SU-DHL-6 (cell line): ENCODE results near the gene TCEA3.

ENCODE experiments used
- H2AFZ ChIP-seq: fragments of 200-600 bp; sonication (generic); 2 replicates; pipeline ENCODE4 v1.6.1; 2014; ENCODE audit warnings: low read depth, mild to moderate bottlenecking, moderate library complexity, mixed read lengths, antibody characterized with exemption, low read length; ENCODE audit not compliant: severe bottlenecking
- H3F3A ChIP-seq: fragments of 200-600 bp; shearing (Covaris generic); 2 replicates; pipeline ENCODE4 v1.6.0; 2016; ENCODE audit warnings: antibody characterized with exemption, mild to moderate bottlenecking; ENCODE audit not compliant: insufficient read depth
- H3K27ac ChIP-seq: fragments of 200-600 bp; sonication (generic); 2 replicates; pipeline ENCODE4 v1.5.1; 2016; ENCODE audit warnings: low read depth, mild to moderate bottlenecking, low read length, moderate library complexity, mixed read lengths
- H3K27me3 ChIP-seq: fragments of 200-600 bp; sonication (generic), shearing (Covaris generic); 2 replicates; pipeline ENCODE4 v1.6.0; 2014; ENCODE audit warnings: mild to moderate bottlenecking, low read length
- H3K36me3 ChIP-seq: fragments of 200-600 bp; sonication (generic); 2 replicates; pipeline ENCODE4 v1.6.1; 2014; ENCODE audit warnings: mild to moderate bottlenecking, low read length, mixed read lengths
- H3K4me2 ChIP-seq: fragments of 300-600, 200-600 bp; shearing (Covaris generic), sonication (generic); 2 replicates; pipeline ENCODE4 v1.6.0; 2014; ENCODE audit warnings: low read length, low read depth, mild to moderate bottlenecking; ENCODE audit not compliant: poor library complexity, severe bottlenecking
- H3K4me3 ChIP-seq: fragments of 200-600 bp; sonication (generic); 2 replicates; pipeline ENCODE4 v1.5.1; 2014; ENCODE audit warnings: antibody characterized with exemption, low read length, mild to moderate bottlenecking, mixed read lengths; ENCODE audit not compliant: insufficient read depth, poor library complexity, severe bottlenecking
- H3K79me2 ChIP-seq: fragments of 200-600 bp; sonication (generic); 2 replicates; pipeline ENCODE4 v1.6.1; 2014; ENCODE audit warnings: mild to moderate bottlenecking, low read length, moderate library complexity; ENCODE audit not compliant: insufficient read depth
- H3K9ac ChIP-seq: fragments of 200-600 bp; sonication (generic); 2 replicates; pipeline ENCODE4 v1.7.0; 2014; ENCODE audit warnings: mild to moderate bottlenecking, low read length
- H3K9me2 ChIP-seq: fragments of 200-600 bp; sonication (generic); replicated peaks from 2 replicates; pipeline ENCODE4 v1.6.1; 2014; ENCODE audit warnings: low read length; ENCODE audit not compliant: insufficient read depth
- H3K9me3 ChIP-seq: fragments of 200-600 bp; sonication (generic); 2 replicates; pipeline ENCODE4 v1.6.1; 2014; ENCODE audit warnings: low read length, mixed read lengths; ENCODE audit not compliant: insufficient read depth
- H4K20me1 ChIP-seq: fragments of 200-600 bp; sonication (generic); 2 replicates; pipeline ENCODE4 v1.6.1; 2014; ENCODE audit warnings: low read depth, mild to moderate bottlenecking, antibody characterized with exemption, low read length, moderate library complexity, mixed read lengths
- CTCF ChIP-seq: fragments of 200-600 bp; sonication (generic); IDR thresholded peaks from one replicate; pipeline ENCODE4 v1.5.1; 2017; ENCODE audit warnings: antibody characterized with exemption, mild to moderate bottlenecking, low read length, moderate library complexity; ENCODE audit not compliant: insufficient read depth, poor library complexity, severe bottlenecking
- EZH2phosphoT487 ChIP-seq: fragments of 200-600 bp; sonication (generic), shearing (Covaris generic); conservative IDR thresholded peaks from 2 replicates; pipeline ENCODE4 v1.6.1; 2018; ENCODE audit warnings: mild to moderate bottlenecking, antibody characterized with exemption, low read length, moderate library complexity, mixed read lengths

The TCEA3 gene

GRCh38 chr1:23331713-23332112, 92.8 kb downstream of the TCEA3 start:
- H3K9me2 ChIP-seq = no peaks in the 10 kb centered on the region
- no peak overlapping the region for H3K27ac ChIP-seq
- no peak overlapping the region for H2AFZ ChIP-seq
- H4K20me1 ChIP-seq = peaks cover 33% of the 10 kb centered on the region
- no peaks in the 10 kb centered on the region for H3K27me3 ChIP-seq
- no peak for TF ChIP-seq EZH2phosphoT487
- TF ChIP-seq CTCF = no peak
- no peaks in the 10 kb centered on the region for H3K9me3 ChIP-seq
- no peak overlapping the region for H3K4me2 ChIP-seq
- no peak overlapping the region for H3K9ac ChIP-seq
- no peak overlapping the region for H3K4me3 ChIP-seq
- peaks cover 50% of the 10 kb centered on the region for H3K36me3 ChIP-seq
- H3F3A ChIP-seq = peaks cover 10% of the 10 kb centered on the region; the same call in 1 of the 2 replicates
- H3K79me2 ChIP-seq = peaks cover 87% of the 10 kb centered on the region
